Measurements from ENCODE around the gene ZMYM1.
A peak's percentile ranks its signal among the peaks of the same experiment; 100 is the strongest.
"Not testable (repeated sequence)": the region's sequence is repeated elsewhere in the genome, so short reads cannot be mapped to it uniquely, and the experiment has no call there.

The ZMYM1 gene

GRCh38 chr1:35079003-35079930 lies at the start of gene ZMYM1:
Gene ZMYM1, plus strand, starts transcription at chr1:35079385. Its CDS starts 14,603 bp downstream, at chr1:35093988.
- peak; percentile 65 for DNase-seq (ENCODE audit: low spot score)

GRCh38 chr1:35029761-35030160 lies 49.4 kb upstream of the ZMYM1 start:
- no peak for DNase-seq (ENCODE audit: low spot score)

GRCh38 chr1:35030338-35030737 lies 48.8 kb upstream of the ZMYM1 start:
- DNase-seq (ENCODE audit: low spot score) = no peak

GRCh38 chr1:35030756-35031446 lies 48.3 kb upstream of the ZMYM1 start:
- peak; percentile 18 for DNase-seq (ENCODE audit: low spot score)

- no peak for DNase-seq (ENCODE audit: low spot score)
Observed at GRCh38 chr1:35032384-35032739, 46.8 kb upstream of the ZMYM1 start.

GRCh38 chr1:35033346-35033745 lies 45.8 kb upstream of the ZMYM1 start:
- DNase-seq (ENCODE audit: low spot score) = no peak

- no peak for DNase-seq (ENCODE audit: low spot score)
Observed at GRCh38 chr1:35036621-35037020, 42.6 kb upstream of the ZMYM1 start.

- no peak for DNase-seq (ENCODE audit: low spot score)
Observed at GRCh38 chr1:35037206-35037605, 42.0 kb upstream of the ZMYM1 start.

- DNase-seq (ENCODE audit: low spot score) = no peak
Observed at GRCh38 chr1:35038723-35039122, 40.5 kb upstream of the ZMYM1 start.

- no peak for DNase-seq (ENCODE audit: low spot score)
Observed at GRCh38 chr1:35043498-35043897, 35.7 kb upstream of the ZMYM1 start.

- no peak for DNase-seq (ENCODE audit: low spot score)
Observed at GRCh38 chr1:35044431-35044830, 34.8 kb upstream of the ZMYM1 start.

GRCh38 chr1:35046730-35047129 lies 32.5 kb upstream of the ZMYM1 start:
- no peak for DNase-seq (ENCODE audit: low spot score)

GRCh38 chr1:35047188-35047858 lies 31.9 kb upstream of the ZMYM1 start:
- no peak for DNase-seq (ENCODE audit: low spot score)

GRCh38 chr1:35049116-35049515 lies 30.1 kb upstream of the ZMYM1 start:
- no peak for DNase-seq (ENCODE audit: low spot score)

GRCh38 chr1:35053433-35053832 lies 25.8 kb upstream of the ZMYM1 start:
- DNase-seq (ENCODE audit: low spot score) = no peak

GRCh38 chr1:35054282-35054681 lies 24.9 kb upstream of the ZMYM1 start:
- not testable (repeated sequence) for DNase-seq (ENCODE audit: low spot score)

- DNase-seq (ENCODE audit: low spot score) = not testable (repeated sequence)
Observed at GRCh38 chr1:35058321-35058720, 20.9 kb upstream of the ZMYM1 start.

- no peak for DNase-seq (ENCODE audit: low spot score)
Observed at GRCh38 chr1:35058988-35059387, 20.2 kb upstream of the ZMYM1 start.

GRCh38 chr1:35062518-35063196 lies 16.5 kb upstream of the ZMYM1 start:
- DNase-seq (ENCODE audit: low spot score) = no peak

- no peak for DNase-seq (ENCODE audit: low spot score)
Observed at GRCh38 chr1:35064265-35064664, 14.9 kb upstream of the ZMYM1 start.

- no peak for DNase-seq (ENCODE audit: low spot score)
Observed at GRCh38 chr1:35069746-35070145, 9.4 kb upstream of the ZMYM1 start.

GRCh38 chr1:35073265-35073811 lies 5.8 kb upstream of the ZMYM1 start:
- DNase-seq (ENCODE audit: low spot score) = no peak

All from HuH-7.5 (cell line).